RWPE2 (cell line): Measurements from ENCODE around the gene OR4C6.

Experiments used
- ATAC-seq: fragments of 200-7000 bp; cut with Tn5 transposase; 3 replicates; pipeline ENCODE4 v1.9.1; 2021; ENCODE audit warnings: low read depth
- DNase-seq: peaks from one replicate; pipeline ENCODE4 v3.0.0-alpha.2; 2020; ENCODE audit warnings: low spot score
- H3K27ac ChIP-seq: fragments of 450-650 bp; 2 replicates; pipeline ENCODE4 v1.5.1; 2017; ENCODE audit warnings: mild to moderate bottlenecking; ENCODE audit not compliant: poor library complexity, severe bottlenecking
- H3K27me3 ChIP-seq: fragments of 250-450 bp; sonication (Bioruptor Pico); 2 replicates; pipeline ENCODE4 v1.5.1; 2021; ENCODE audit warnings: mild to moderate bottlenecking, moderate library complexity; ENCODE audit not compliant: insufficient read depth, poor library complexity, severe bottlenecking
- H3K36me3 ChIP-seq: fragments of 250-450 bp; sonication (Bioruptor Pico); 2 replicates; pipeline ENCODE4 v1.5.1; 2020; ENCODE audit warnings: low read depth, mild to moderate bottlenecking, moderate library complexity
- H3K4me1 ChIP-seq: fragments of 250-450 bp; sonication (Bioruptor Pico); 2 replicates; pipeline ENCODE4 v1.5.1; 2021; ENCODE audit warnings: mild to moderate bottlenecking, moderate library complexity; ENCODE audit not compliant: insufficient read depth, poor library complexity, severe bottlenecking
- H3K4me3 ChIP-seq: fragments of 250-450 bp; sonication (Bioruptor Pico); 2 replicates; pipeline ENCODE4 v1.5.1; 2021; ENCODE audit warnings: mild to moderate bottlenecking, moderate library complexity; ENCODE audit not compliant: severe bottlenecking
- H3K9me3 ChIP-seq: fragments of 250-450 bp; sonication (Bioruptor Pico); 2 replicates; pipeline ENCODE4 v1.5.1; 2021; ENCODE audit warnings: mild to moderate bottlenecking, moderate library complexity; ENCODE audit not compliant: severe bottlenecking
- CTCF ChIP-seq: fragments of 450-650 bp; IDR thresholded peaks from one replicate; pipeline ENCODE4 v1.5.1; 2017; ENCODE audit warnings: mild to moderate bottlenecking, moderate library complexity; ENCODE audit not compliant: poor library complexity, severe bottlenecking

The OR4C6 gene

GRCh38 chr11:55661901-55662300, at the start of gene OR4C6:
Gene OR4C6 (plus strand): TSS chr11:55662201. CDS start chr11:55665167, 2,966 bp downstream.
- TF ChIP-seq CTCF: no peak
- no peaks in the 10 kb centered on the region for H3K4me1 ChIP-seq
- no peaks in the 10 kb centered on the region for H3K27me3 ChIP-seq
- DNase-seq (no peak), ATAC-seq (no peak)
- no peaks in the 10 kb centered on the region for H3K9me3 ChIP-seq
- H3K27ac ChIP-seq: no peak within 1 kb of the TSS
- H3K36me3 ChIP-seq: no peaks in the 10 kb centered on the region
- H3K4me3 ChIP-seq: no peak within 1 kb of the TSS

GRCh38 chr11:55624531-55624930, 37.5 kb upstream of the OR4C6 start:
- TF ChIP-seq CTCF: no peak
- no peaks in the 10 kb centered on the region for H3K9me3 ChIP-seq
- no peaks in the 10 kb centered on the region for H3K27me3 ChIP-seq
- ATAC-seq: no peak
- no peak overlapping the region for H3K27ac ChIP-seq
- no peak overlapping the region for H3K4me3 ChIP-seq
- no peaks in the 10 kb centered on the region for H3K4me1 ChIP-seq
- H3K36me3 ChIP-seq: no peaks in the 10 kb centered on the region
- no peak for DNase-seq

GRCh38 chr11:55634813-55635212, 27.2 kb upstream of the OR4C6 start, which contains the start of gene OR4P4:
Gene OR4P4 (plus strand): TSS chr11:55635113.
- ATAC-seq (no peak), DNase-seq (no peak)
- H3K27me3 ChIP-seq: no peaks in the 10 kb centered on the region
- no peak within 1 kb of the TSS for H3K27ac ChIP-seq
- no peaks in the 10 kb centered on the region for H3K36me3 ChIP-seq
- H3K4me3 ChIP-seq: no peak within 1 kb of the TSS
- no peaks in the 10 kb centered on the region for H3K4me1 ChIP-seq
- no peak for TF ChIP-seq CTCF
- H3K9me3 ChIP-seq: no peaks in the 10 kb centered on the region

GRCh38 chr11:55648027-55648426, 14.0 kb upstream of the OR4C6 start, which contains the start of gene OR4S2:
Gene OR4S2 (plus strand): TSS chr11:55648327. CDS start chr11:55650904, 2,577 bp downstream.
- Histone ChIP-seq H3K4me3 (no peak within 1 kb of the TSS), H3K36me3 (no peaks in the 10 kb centered on the region), H3K27me3 (no peaks in the 10 kb centered on the region), H3K27ac (no peak within 1 kb of the TSS), H3K9me3 (no peaks in the 10 kb centered on the region), H3K4me1 (no peaks in the 10 kb centered on the region)
- ATAC-seq (no peak), DNase-seq (no peak)
- no peak for TF ChIP-seq CTCF

DNA sequence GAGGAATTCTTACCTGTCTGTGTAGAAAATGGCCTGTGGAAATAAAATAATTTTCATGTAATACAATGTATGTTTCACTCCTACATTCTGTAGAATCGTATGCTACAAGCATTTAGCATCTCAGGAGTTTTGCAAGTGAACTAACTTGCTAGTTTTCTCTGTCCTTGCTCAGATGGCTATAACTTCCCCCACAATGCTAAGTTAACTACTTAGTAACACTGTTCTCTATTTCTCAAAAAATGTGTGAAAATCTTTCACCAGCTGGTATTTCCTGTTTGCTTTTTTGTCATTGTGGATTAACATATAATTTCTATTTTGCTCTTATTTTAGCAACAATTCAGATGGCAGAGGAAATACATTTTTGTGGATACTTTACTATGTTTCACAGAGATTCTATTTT, 9.4 kb upstream of the OR4C6 start:
- no peak overlapping the region for H3K27ac ChIP-seq
- H3K9me3 ChIP-seq: no peaks in the 10 kb centered on the region
- no peaks in the 10 kb centered on the region for H3K36me3 ChIP-seq
- DNase-seq (no peak), ATAC-seq (no peak)
- H3K4me1 ChIP-seq: no peaks in the 10 kb centered on the region
- TF ChIP-seq CTCF: no peak
- H3K27me3 ChIP-seq: no peaks in the 10 kb centered on the region
- no peak overlapping the region for H3K4me3 ChIP-seq
